22Rv1 (cell line): ENCODE results near the gene ZSCAN1.

Experiments used
- H3K27ac ChIP-seq: fragments of 450-650 bp; 2 replicates; pipeline ENCODE4 v1.5.1; 2017
- CTCF ChIP-seq: fragments of 450-650 bp; IDR thresholded peaks from 2 replicates; pipeline ENCODE4 v1.5.1; 2017; ENCODE audit warnings: mild to moderate bottlenecking
- ZFX ChIP-seq: fragments of 450-650 bp; IDR thresholded peaks from 2 replicates; pipeline ENCODE4 v1.6.1; 2017; ENCODE audit warnings: antibody characterized with exemption, borderline replicate concordance

The ZSCAN1 gene

DNA sequence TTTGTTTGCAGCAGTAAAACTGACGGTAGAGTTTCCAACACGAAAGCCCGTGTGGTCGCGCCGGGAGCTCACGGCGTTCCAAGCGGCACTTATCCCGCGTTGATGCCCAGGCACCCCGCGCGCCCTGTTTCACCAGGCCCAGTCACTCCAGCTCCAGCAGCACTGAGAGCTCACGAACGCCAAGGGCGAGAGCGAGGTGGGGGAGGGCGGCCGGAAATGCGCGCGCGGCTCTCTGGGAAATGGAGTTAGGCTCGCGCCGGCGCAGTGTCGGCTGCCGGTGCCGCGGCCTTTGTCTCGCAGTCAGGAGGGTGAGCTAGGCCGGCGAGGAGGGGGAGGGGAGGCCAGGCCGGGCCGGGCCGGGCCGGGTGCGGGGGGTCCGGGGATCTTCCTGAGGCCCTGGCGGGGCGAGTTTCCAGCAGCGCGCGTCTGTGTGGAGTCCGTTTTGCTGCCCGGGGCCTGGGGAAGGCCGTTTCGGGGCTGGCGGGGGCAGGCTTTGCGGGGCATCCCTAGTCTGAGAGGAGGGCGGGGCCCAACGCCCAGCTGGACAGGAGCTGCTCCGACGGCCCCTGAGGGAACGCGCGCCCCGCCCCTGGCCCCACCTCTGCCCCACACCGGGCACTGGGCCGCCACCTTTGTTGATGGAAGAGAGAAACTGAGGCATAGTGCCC lies 25.3 kb downstream of the ZSCAN1 start, which contains the start of gene ZNF135:
Gene ZNF135, plus strand, starts transcription at position 280 of the 668 bp plus-strand sequence. CDS start 721 bp downstream, outside the sequence.
- TF ChIP-seq ZFX (no peak), CTCF (no peak)
- H3K27ac ChIP-seq: peak within 1 kb of the TSS; percentile 34; the same call in 1 of the 2 replicates

DNA sequence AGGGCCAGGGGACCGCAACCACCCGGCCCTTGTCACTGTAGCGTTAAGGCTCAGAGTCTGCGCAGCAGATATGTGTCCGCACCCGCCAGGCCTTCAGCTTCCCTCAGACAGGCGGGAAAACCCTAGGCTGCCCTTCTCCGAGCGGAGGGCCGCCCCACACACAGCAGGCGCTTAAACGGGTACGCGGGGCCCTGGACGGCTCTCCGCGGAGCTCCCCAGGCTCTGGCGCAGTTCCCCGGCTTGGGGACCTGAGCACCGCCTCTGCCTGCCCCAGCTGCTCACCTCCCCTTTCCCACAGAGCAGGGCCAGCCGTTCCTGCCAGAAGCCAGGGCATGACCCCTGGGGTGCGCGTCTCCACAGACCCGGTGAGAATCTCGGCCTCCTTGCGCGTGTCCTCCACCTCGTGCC lies 25.9 kb downstream of the ZSCAN1 start:
- H3K27ac ChIP-seq: peak overlapping the region; percentile 34; the same call in 1 of the 2 replicates

GRCh38 chr19:58060231-58060630 lies 26.4 kb downstream of the ZSCAN1 start:
- TF ChIP-seq CTCF (no peak), ZFX (no peak)
- no peak overlapping the region for H3K27ac ChIP-seq

More for the DNA sequence above, 25.9 kb downstream of the ZSCAN1 start:
- no peak for TF ChIP-seq ZFX
- TF ChIP-seq CTCF: no peak

- no peak overlapping the region for H3K27ac ChIP-seq
- no peak for TF ChIP-seq ZFX
- TF ChIP-seq CTCF: no peak
These were observed 29.9 kb downstream of the ZSCAN1 start for GRCh38 chr19:58063712-58064111.

DNA sequence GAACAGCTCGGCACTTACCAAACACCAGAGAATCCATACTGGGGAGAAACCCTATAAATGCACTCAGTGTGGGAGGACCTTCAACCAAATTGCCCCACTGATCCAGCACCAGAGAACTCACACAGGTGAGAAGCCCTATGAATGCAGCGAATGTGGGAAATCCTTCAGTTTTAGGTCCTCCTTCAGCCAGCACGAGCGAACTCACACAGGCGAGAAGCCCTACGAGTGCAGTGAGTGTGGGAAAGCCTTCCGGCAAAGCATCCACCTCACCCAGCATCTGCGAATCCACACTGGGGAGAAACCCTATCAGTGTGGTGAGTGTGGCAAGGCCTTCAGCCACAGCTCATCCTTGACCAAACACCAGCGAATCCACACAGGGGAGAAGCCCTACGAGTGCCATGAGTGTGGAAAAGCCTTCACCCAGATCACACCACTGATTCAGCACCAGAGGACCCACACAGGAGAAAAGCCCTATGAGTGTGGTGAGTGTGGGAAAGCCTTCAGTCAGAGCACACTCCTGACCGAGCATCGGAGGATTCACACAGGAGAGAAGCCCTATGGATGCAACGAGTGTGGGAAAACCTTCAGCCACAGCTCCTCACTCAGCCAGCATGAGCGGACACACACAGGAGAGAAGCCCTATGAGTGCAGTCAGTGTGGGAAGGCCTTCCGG lies 33.6 kb downstream of the ZSCAN1 start:
- TF ChIP-seq CTCF (no peak), ZFX (no peak)
- no peak overlapping the region for H3K27ac ChIP-seq

- H3K27ac ChIP-seq: no peak overlapping the region
- no peak for TF ChIP-seq ZFX
- no peak for TF ChIP-seq CTCF
These were observed 46.0 kb downstream of the ZSCAN1 start for GRCh38 chr19:58079792-58080191.

GRCh38 chr19:58083021-58083420 lies 49.2 kb downstream of the ZSCAN1 start:
- TF ChIP-seq ZFX (no peak), CTCF (no peak)

More at GRCh38 chr19:58083021-58083420, 49.2 kb downstream of the ZSCAN1 start:
- H3K27ac ChIP-seq: no peak overlapping the region
